ENCODE results near the gene CAB39L.
"Not testable (repeated sequence)": the region's sequence is repeated elsewhere in the genome, so short reads cannot be mapped to it uniquely, and the experiment has no call there.

CAB39L gene

GRCh38 chr13:49342454-49342853 is 101.4 kb downstream of the CAB39L start:
- DNase-seq, result no peak

GRCh38 chr13:49341941-49342340 is 101.9 kb downstream of the CAB39L start:
- no peak for DNase-seq

GRCh38 chr13:49341517-49341916 is 102.3 kb downstream of the CAB39L start:
- no peak for DNase-seq

- DNase-seq, result no peak
Measured at GRCh38 chr13:49340161-49340560, 103.7 kb downstream of the CAB39L start.

GRCh38 chr13:49336655-49337054 is 107.2 kb downstream of the CAB39L start:
- DNase-seq, result no peak

GRCh38 chr13:49330546-49330864 is 113.4 kb downstream of the CAB39L start:
- DNase-seq, result no peak

GRCh38 chr13:49329831-49330545 is 113.9 kb downstream of the CAB39L start:
- no peak for DNase-seq

- DNase-seq, result not testable (repeated sequence)
Measured at GRCh38 chr13:49327145-49327544, 116.7 kb downstream of the CAB39L start.

GRCh38 chr13:49326222-49326917 is 117.5 kb downstream of the CAB39L start:
- DNase-seq, result no peak

- no peak for DNase-seq
Measured at GRCh38 chr13:49323344-49323743, 120.5 kb downstream of the CAB39L start.

GRCh38 chr13:49322702-49323101 is 121.2 kb downstream of the CAB39L start:
- no peak for DNase-seq

- no peak for DNase-seq
Measured at GRCh38 chr13:49320975-49321374, 122.9 kb downstream of the CAB39L start.

- DNase-seq, result no peak
Measured at GRCh38 chr13:49319951-49320350, 123.9 kb downstream of the CAB39L start.

GRCh38 chr13:49319551-49319950 is 124.3 kb downstream of the CAB39L start:
- DNase-seq, result no peak

GRCh38 chr13:49315756-49316482 is 127.9 kb downstream of the CAB39L start:
- no peak for DNase-seq

GRCh38 chr13:49315036-49315565 is 128.8 kb downstream of the CAB39L start:
- no peak for DNase-seq

GRCh38 chr13:49314344-49314882 is 129.5 kb downstream of the CAB39L start:
- no peak for DNase-seq

GRCh38 chr13:49311816-49312215 is 132.0 kb downstream of the CAB39L start:
- DNase-seq, result no peak

- no peak for DNase-seq
Measured at GRCh38 chr13:49310251-49310650, 133.6 kb downstream of the CAB39L start.

- no peak for DNase-seq
Measured at GRCh38 chr13:49308921-49309408, 134.9 kb downstream of the CAB39L start.

GRCh38 chr13:49308097-49308875 is 135.6 kb downstream of the CAB39L start:
- DNase-seq, result no peak

- no peak for DNase-seq
Measured at GRCh38 chr13:49307365-49307764, 136.5 kb downstream of the CAB39L start.

Data from activated effector memory CD4-positive, alpha-beta T cell treated with anti-CD3 and anti-CD28 coated beads, Interleukin-2, amount 50 U/mL, for 16 hours (primary cell).